T-helper 2 cell treated with Interferon-gamma antibody and Interleukin-4, amounts not matched to agents 100 ng/mL and 5 ng/mL, for 36 hours (primary cell): Measurements from ENCODE around the gene HMCN2. TPM values are rescaled to one million over a fixed set of nuclear protein-coding genes. Genes with fewer than 3 reads are reported as not detected.
"Not testable (repeated sequence)": the region's sequence is repeated elsewhere in the genome, so short reads cannot be mapped to it uniquely, and the experiment has no call there.

ENCODE experiments used
- intact Hi-C: fragments of 100-400 bp; cut with micrococcal nuclease; formaldehyde crosslinking; loops from one replicate; pipeline ENCODE4 v1.15.1; 2023
- total RNA-seq: library from RNA; stranded (reverse); gene quantifications from 2 replicates; pipeline ENCODE4 v1.2.3, GENCODE V29; 2022

HMCN2 gene
- total RNA-seq, 1 donor from 2014 or later: not detected

DNA sequence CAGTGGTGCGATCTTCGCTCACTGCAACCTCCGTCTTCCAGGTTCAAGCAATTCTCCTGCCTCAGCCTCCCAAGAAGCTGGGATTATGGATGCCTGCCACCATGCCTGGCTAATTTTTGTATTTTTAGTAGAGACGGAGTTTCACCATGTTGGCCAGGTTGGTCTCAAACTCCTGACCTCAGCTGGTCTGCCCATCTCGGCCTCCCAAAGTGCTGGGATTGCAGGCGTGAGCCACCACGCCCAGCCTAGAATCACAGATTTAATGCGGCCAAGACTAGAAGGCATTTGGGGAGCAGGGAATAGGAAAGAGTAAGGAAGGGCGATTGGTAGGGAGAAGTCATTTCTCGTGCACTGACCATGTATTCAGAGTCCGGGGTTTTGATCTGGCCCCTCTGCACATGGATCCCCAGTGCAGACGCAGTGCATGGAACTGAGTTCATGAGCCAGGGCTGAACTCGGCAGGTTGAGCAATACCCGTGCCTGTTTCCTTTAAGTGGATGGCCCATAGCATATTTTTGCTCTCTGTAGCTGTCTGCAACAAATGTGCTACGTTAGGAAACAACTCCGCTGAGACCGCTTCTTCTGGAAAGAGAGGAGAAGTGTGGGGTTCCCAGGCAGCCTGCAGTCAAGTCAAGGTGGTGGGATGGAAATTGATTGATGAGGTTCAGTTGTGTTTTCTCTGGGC, 3.4 kb upstream of the HMCN2 start:
- intact Hi-C loops: no loop called here

DNA sequence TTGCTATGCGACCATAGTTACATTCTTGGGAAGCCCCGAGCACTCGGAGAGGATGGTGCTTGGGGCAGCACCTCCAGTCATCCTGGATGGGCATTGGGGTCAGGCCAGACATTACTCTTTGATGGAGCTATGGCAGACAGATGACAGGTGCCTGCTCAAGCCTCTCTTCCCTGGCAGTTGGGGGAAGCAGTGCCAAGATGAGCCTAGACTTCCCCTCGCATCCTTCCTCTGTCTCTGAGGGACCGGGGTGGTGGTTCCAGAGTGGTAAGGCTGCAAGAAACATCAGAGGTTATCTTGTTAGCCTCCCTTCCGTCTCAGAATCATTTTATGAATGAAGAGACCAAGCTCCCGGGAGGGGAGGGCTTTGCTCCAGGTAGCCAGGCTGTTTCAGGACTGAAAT, 2.8 kb upstream of the HMCN2 start:
- intact Hi-C loops: no loop called here

DNA sequence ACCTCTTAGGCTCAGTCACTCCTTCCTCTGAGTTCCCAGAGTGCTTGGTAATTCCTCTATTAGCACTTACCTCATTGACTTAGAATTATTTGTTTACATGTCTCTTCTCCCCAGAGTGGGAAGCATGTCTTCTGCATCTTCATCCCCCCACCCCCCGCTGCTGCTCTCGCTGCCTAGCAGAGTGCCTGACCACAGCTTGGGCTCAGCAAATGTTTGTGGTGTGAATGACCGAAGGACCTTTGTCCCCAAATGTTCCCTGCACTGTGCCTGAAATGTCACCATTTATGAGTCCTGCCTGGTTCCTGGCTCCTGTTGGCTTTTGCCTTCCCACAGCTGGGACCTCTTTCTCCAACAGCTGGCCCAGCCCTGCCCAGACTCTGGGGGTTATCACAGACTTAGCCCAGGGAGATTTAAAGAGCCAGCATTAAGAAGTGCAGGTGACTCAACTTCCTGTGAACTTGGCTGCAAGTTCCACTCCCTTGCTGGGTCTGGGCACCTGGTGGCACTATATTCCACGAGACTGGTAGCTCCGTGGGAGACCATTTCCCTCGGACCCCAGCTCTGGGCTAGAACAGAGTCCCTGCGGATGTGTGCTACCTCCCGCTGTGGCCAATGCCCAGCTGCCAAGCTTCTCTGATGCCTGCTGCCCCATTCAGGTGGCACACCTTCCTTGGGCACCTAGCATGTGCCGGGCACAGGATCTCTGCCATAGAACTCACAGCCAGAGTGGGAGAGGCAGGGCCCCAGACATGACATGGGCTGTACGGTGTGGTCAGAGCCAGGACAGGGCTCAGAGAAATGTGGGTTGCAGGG, 1.8 kb upstream of the HMCN2 start:
- intact Hi-C loops: no loop called here

DNA sequence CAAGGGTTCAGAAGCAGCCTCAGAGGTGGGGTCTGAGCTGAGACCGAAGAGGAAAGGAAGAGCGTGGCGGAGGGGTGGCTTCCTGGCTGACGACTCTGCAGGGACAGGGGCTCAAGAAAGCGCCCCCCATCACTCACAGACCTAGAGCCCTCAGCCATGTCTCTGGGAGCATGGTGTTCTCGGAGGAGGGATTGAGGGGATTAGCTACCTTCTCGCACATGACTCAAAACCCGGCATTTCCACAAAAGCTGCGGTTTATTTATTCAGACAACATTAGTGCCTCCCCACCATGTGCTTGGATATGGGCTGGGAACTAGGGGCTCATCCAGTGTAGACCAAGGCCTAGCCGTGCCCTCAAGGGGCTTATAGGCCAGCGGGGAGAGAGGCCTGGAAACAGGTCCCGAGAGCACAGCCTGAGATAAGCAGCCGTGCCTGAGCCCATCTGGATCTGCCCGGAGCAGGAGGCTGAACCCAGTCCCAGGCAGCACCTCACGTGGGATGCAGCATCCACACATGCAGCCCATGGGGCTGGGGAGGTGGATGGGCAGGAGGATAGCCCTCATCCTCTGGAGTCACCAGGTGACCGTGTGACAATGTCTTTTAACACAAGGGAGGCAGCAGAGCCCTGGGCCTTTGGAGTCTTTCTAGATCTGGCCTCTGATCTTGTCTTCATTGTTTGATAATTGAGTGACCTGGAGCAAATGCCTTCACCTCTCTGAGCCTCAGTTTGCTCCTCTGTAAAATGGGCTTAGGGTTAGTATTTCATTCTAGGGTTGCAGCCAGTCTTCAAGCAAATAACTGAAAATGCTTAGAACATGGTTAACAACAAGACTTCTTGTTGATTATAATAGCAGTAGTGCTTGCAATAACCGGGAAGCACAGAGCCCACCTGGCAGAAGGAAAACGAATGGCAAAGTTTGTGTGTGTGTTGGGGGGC, 878 bp upstream of the HMCN2 start:
- intact Hi-C loops: no loop called here

DNA sequence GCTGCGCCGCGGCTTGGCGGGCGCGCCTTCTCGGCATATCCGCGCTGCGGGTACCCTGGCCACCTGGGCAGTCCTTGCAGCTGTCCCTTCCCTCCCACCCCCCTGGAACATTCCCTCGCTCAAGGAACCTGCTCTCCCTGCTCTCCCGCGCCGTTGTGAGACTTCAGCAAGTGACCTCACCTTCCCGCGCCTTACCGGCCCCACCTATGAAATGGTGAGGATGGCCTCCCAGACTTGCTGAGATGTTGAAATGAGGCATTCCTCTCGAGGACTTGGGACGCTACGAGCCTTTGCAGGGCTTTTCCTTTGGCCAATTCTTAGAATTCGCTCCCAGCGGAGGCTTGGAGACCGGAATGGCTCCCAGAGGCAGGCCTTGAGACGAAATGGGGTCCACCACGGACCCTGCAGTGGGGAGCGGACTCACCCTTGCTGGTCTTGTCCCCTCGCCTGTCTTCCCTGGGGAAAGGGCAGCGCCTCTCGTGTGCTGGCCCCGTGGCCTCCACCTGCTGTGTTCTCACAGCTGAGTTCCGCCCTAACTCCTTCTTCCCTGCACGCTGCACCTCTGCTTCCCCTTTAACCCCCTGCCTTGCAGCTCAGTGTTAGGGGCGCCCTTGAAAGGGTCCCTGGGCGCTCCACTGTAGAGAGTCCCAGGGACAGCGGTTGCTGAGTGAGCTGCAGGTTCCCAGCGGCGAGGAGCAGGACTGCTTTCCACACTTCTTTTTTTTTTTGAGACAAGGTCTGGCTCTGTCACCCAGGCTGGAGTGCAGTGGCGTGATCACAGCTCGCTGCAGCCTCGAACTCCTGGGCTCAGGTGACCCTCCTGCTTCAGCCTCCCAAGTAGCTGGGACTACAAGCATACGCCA, 907 bp downstream of the HMCN2 start:
- intact Hi-C loops: no loop called here

DNA sequence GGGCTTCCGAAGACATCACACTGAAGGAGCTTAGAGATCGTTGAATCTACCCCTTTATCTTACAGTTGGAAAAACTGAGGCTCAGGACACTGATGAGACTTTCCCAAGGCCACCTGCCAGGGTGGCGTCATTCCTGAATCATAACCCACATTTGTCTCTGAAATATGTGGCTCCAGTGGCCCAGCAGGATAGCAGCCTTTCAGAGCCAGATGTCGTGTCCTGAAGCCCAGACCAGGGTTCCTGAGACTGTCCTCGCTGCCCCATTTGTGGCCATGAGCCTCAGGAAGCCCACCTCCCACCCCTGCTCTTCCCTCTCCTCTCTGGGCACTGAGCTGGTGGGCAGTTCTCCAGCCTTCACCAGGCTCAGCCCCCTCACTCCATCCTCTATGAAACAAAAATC, 2.4 kb downstream of the HMCN2 start:
- intact Hi-C loops: no loop called here

DNA sequence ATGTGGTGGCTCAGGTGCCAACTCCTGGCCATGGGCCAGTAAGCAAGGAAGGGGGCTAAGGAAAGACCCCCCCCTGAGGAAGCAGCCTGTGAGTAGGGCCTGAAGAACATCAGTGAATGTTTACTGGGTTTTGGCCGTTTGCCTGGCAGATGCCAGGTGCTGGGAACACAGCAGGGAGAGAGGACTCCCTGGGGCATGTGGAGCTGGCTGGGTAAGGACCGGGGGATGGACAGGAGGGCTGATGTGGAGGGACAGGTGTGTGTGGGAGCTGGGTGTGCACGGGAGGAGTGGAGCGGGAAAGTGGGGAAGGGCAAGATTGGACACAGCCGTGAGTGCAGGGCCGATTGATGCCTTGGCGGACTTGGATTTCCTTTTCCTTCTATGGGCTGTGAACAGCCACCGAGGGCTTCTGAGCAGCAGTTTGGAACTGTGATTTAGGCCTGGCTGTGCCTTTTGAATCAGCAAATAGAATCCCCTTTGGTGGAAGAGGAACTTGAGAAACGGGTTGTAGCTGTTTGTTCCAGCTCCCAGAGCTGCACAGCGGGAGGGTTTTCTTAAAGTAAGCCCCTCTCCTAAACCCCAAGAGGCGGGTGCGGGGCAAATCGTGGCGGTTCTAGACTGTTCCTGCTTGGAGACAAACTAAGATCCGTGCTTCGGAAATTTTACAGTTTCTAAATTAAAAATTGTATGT, 3.1 kb downstream of the HMCN2 start:
- intact Hi-C loops: no loop called here

DNA sequence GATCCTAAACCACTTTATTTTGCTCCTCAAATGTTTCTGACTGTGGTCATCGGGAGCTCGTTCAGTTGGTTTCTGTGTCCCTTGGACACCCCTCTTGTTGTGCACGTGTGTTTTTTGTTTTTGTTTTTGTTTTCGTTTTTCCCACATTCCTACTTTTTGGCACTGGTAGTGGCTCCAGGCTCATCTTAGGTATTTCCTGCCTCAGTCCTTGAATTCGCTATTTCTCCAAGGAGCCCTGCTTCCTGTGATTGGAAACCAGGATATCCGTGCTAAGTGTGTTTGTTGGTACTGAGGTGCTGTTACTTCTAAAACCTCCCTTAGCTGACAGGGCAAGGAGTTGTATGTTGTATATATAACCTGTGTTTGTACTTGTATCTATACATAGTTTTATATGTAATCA, 5.9 kb downstream of the HMCN2 start:
- intact Hi-C loops: no loop called here

DNA sequence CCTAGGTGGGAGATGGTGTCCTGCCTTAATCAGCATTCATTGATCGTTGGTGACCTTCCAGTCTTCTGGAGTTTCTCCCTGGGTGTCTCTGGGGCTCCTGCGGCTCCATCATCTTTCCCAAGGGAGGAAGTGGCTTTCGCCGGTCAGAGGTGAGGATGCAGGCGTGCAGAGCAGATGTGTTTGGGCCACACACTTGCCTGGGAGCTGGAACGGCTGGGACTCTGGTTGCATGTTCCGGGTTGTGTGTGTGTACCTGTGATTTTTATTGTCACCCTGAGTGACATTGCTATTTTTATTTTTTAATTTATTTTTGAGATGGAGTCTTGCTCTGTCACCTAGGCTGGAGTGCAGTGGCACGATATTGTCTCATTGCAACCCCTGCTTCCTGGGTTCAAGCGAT, 9.6 kb downstream of the HMCN2 start:
- intact Hi-C loops: no loop called here

DNA sequence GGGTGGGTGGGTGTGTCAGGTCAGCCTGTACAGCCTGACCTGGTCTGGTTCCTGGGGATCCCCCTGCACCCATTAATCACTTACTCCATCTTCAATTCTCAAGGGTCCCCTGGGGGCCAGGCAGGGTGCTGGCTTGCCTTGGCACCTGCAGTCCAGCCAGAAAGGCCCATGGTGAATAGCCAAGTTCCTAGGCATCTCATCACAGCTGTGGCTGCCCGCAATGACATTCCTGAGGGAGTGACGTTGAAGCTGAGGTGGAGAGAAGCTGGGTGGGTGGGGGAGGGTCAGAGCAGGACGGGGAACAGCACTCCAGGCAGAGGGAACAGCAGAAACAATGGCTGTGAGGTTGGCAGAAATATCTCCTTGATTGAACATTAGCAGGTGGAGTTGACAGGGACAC, 10.6 kb downstream of the HMCN2 start:
- intact Hi-C loops: no loop called here

DNA sequence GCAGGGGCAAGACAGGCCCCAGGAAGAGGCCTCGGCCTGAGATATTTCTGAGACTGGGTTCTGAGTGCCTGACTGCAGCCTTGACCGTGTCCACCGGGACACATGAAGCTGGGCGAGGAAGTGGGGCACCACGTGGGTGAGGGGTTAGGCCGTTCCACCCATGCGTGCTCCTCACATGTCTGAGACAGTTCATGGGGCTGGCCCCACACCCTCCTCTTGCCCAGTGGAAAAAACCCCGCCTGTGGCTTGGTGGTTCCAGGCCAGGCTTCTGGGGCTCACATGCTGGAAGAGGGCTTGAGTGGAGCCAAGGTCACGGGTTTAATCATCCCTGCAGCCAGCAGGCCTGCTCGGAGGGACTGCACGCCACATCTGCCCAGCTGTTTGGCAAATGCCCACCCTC, 11.4 kb downstream of the HMCN2 start:
- intact Hi-C loops: no loop called here

DNA sequence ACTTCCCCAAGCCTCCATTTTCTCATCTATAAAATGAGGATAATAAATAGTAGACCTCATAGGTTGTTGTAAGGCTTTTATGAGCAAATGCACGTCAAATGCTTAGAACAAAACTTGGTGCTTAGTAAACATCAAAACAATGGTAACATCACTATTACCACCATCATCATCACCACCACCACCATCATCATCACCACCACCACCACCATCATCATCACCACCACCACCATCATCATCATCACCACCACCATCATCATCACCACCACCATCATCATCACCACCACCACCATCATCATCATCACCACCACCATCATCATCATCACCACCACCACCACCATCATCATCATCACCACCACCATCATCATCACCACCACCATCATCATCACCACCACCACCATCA, 12.0 kb downstream of the HMCN2 start:
- intact Hi-C loops: not testable (repeated sequence)

DNA sequence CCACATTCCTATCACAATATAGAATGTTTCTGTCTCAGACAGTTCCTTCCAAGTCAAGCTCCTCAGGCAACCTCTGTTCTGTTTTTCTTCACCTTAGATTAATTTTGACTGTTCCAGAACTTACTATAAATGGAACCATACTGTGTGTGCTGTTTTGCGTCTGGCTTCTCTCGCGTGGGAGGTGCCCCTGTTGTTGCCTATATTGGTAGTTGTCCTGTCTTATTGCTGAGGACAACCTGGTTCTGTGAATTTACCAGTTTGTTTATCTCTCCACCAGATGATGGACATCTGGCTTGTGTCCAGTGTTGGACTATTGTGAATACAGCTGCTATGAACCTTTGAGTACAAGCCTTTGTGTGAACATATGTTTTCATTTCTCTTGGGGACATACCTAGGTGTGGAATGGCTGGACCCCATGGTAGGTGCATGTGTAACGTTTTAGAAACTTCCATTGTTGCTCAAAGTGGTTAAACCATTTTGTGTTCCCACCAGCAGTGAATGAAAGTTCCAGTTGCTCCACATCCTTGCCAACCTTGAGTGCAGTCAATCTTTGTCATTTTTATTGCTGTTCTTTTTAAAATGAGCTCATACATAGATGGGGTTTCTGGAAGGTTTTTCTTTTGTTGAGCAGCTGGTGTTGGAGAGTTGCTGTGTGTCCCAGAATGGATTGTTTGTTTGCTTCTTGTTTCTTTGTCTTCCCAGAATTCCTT, 18.1 kb downstream of the HMCN2 start:
- intact Hi-C loops: no loop called here

DNA sequence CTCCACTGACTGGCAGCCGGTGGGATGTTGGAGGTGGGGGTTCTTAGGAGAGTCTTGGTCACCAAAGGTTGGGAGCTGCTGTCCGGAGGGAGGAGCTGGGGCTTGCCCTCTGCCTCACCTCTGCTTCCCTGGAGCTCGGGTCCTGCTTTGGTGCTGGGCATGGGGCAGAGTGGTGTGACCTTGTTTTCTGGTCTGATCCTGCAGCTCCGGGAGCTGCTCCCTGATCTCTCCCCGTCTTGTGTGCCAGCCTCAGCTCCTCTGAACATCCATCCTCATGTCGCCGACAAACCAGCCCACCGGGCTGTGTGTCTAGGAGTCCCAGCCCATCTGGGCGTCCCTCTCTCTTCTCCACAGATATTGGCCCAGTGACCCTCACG, 18.7 kb downstream of the HMCN2 start:
- intact Hi-C loops: no loop called here

DNA sequence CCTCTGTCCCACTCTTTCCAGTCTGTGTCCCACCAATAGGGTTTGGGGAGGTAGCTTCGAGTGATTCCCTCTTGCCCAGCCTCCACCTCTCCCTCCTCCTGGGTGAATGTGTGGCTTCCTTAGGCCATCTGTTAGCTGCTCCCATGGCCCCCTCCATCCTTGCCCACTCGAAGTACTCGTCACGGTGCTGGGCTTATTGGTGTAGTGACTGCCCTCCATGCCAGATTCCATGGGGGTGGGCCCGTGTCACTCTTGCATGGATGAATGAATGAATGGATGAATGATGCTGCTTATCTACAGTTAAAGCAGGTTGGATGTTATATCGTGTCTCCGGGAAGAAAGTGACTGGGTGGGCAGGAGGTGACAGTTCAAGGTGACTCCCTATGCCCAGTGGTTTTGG, 19.1 kb downstream of the HMCN2 start:
- intact Hi-C loops: no loop called here

DNA sequence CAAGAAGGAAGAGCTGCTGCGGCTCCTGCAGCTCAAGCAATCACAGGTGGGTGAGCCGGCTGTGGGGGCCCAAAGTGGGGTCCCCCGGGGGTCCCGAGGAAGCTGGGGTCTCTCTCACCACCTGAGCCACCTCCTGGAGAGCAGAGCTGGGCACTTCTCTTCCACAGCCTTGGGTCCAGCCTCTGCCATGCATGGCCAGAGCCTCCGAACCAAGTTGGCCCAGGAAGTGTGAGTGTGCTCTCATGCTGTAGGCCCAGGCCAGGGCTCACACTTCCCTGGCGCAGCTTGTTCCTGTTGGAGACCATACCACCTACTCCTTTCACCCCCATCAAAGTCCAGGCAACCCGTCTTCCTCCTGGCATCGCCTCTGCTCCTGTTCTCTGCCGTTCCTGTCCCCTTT, 19.7 kb downstream of the HMCN2 start:
- intact Hi-C loops: no loop called here

DNA sequence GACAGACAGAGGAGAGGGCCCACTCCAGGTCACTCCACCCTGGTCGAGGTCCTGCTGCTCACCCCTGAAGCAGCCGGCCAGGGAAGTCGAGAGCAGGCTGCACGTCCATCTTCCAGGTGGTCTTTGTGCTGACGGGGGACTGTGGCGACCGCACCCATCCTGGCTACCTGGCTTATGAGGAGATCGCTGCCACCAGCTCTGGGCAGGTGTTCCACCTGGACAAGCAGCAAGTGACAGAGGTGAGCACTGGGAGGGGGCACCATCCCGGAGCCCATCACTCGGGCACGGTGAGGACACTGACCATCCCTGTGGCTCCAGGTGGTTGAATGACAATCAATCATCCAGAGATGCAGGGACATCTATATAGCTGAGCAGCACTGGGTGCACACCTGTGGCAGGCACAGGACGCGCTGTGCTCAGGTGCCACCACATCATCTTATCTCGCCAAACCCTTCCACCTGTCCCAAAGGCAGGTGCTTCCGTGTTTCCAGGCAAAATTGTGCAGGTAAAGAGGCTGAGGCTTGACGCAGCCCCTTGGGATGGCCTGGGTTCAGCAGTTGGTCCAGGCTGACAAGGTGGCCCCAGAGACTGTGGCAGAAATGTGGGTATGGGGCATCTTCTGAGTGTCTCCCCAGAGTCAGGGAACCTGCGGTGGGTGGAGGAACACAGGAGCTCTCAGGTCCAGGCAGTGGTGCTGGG, 20.7 kb downstream of the HMCN2 start:
- intact Hi-C loops: no loop called here

DNA sequence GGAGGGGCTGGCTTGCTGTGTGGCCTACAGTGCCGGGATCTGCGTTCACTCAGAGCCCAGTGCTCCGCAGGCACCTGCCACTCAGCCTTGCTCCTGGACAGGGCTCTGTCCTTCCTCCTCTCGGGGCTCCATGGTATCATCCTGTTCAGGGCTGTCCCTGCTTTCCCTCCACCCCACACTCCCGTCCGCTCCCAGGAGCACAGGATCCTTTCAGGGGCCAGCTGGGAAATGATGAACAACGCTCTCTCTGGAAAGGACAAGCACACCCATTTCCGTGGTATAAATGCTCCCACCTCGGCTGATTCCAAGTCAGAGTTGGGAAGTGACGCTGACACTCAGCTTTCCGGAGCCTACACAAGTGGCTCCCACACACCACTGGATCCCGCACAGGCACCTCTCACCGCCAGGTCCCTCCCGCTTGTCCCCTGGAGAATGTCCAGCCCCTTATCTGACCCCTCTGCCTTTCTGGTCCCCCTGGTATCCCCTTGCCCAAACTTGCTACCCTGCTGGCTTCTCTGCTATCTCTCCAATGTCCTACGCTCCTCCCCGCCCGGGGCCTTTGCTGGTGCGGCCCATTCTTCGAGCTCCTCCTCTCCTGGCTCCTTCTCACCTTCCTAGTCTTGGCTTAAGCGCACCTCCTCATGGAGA, 21.3 kb downstream of the HMCN2 start:
- intact Hi-C loops: no loop called here

DNA sequence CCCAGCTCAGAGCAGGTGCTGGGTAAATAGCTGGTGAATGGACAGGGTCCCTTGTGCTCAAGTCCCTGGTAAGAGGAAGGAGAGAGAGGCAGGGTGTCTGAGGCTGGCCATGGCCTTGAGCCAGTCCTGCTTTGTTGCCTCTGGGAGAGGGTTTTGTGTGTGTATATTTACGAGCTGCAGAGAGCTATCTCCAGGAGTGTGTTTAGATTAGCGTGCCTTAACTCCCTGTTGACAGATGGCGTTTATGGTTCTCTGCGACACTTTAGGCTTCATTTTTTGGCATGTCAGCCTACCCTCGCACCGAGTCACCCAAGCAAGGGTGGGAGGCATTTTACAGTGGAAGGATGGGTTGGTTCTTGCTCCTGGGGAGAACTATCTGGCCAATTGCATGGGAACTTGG, 22.2 kb downstream of the HMCN2 start:
- intact Hi-C loops: no loop called here
